SK-N-MC (cell line): Measurements from ENCODE around the gene SERPINA6.

Experiments
- EZH2 ChIP-seq: fragments of 200-600 bp; sonication (generic); IDR thresholded peaks from one replicate; pipeline ENCODE4 v1.6.1; 2017; ENCODE audit warnings: antibody characterized with exemption
- FOXP2 ChIP-seq: optimal IDR thresholded peaks from 2 replicates; pipeline ENCODE3; 2011; ENCODE audit warnings: mild to moderate bottlenecking, moderate library complexity; ENCODE audit not compliant: insufficient read depth; ENCODE audit errors: extremely low read length, control extremely low read depth
- POLR2AphosphoS5 ChIP-seq: IDR thresholded peaks from 2 replicates; pipeline ENCODE4 v1.6.1; 2012; ENCODE audit warnings: mild to moderate bottlenecking, low read depth, low read length, borderline replicate concordance

DNA sequence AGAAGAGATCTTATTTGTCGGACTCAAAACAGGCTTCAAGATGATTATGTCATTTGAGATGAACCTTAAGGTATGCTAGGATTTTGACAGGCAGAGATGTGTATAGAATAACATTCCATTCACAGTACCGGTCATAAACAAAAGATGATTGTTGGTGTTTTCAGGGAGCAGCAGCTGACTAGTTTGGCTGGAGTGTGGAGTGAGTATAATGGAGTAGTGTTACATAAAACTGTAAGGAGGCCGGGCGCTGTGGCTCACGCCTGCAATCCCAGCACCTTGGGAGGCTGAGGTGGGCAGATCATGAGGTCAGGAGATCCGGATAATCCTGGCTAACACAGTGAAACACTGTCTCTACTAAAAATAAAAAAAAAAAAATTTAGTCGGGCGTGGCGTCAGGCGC is 54.0 kb downstream of the SERPINA6 start:
- TF ChIP-seq POLR2AphosphoS5 (no peak), FOXP2 (no peak), EZH2 (no peak)
